Skin of body (tissue), 2 donors: ENCODE measurements around the gene RAB6B. TPM values are rescaled to one million over a fixed set of nuclear protein-coding genes. Genes with fewer than 3 reads are reported as not detected.
A peak's percentile ranks its signal among the peaks of the same experiment; 100 is the strongest.

Experiments used
- DNase-seq: peaks from one replicate; lab custom pipeline; 2025; lab: John Stamatoyannopoulos, UW
- total RNA-seq: library from RNA; depleted of rRNA; stranded (reverse); fragments of >200 nt; gene quantifications from one replicate; pipeline ENCODE4 v1.2.3, GENCODE V29; 2014

RAB6B gene
- total RNA-seq = 1.8 TPM

DNA sequence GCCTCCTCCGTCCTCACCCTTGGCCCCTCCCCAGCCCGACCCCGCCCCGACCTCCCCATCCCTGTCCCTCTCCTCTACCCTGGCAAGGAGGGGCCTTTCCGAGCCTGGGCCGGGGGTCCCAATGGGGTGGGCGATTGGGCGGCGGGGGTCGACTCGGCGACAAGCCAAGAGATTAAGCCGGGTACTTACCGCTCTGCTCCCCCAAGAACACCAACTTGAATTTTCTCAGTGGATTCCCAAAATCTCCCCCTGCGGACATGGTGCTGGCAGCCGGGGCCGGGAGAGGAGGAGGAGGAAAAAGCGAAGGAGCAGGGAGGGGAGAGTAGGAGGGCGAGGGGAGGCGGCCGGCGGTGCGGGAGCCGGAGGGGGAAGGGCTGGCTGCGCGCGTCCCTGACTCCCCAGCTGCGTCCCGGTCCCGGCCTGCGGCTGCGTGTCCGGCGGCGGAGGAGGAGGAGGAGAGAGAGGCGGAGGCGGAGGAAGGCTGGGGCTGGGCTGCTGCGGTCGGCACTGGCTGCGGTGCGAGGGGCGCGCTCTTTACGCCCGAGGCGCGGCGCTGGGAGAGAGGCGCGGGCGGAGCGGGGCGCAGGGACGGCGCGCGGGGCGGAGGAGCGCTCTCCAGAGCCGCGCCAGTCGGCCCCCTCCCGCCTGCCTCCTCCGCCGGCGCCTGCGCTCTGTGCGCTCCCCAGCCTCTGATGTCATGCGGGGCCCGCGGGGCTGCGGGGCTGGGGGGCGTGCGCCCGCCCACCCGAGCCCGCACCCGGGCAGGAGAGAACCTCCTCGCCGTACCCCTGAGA, at the start of gene RAB6B:
Gene RAB6B, minus strand, starts transcription at position 675 of the 794 bp plus-strand sequence. Its CDS starts 416 bp downstream, at position 259.
- peak; percentile 27 for DNase-seq

GRCh38 chr3:133944641-133945380, 49.1 kb upstream of the RAB6B start:
- peak; percentile 21 for DNase-seq

- no peak for DNase-seq
Observed at GRCh38 chr3:133944181-133944580, 48.5 kb upstream of the RAB6B start.

DNA sequence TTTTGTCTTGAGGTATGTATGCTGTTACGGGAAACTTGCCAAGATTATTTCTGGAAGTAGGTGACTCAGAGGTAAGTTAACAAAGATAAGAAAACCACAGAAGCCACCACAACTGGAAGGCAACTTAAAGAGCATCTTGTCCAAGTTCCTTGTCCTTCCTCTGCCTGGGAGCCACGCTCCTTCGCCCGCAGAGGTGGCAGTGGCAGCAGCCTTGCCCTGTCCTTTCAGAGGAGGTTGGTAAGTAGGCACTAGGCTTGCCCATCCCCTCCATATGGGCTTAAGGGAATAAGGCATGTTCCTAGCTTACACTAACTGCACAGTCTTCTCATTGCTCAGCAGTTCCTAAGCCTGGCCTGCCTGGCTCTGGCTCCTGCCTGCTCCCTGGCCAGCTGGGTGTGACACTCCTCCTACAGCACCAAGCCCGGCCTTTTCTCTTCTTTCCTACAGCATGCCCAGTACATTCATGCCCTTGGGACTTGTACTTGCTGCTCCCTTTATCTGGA, 48.0 kb upstream of the RAB6B start:
- DNase-seq = no peak

DNA sequence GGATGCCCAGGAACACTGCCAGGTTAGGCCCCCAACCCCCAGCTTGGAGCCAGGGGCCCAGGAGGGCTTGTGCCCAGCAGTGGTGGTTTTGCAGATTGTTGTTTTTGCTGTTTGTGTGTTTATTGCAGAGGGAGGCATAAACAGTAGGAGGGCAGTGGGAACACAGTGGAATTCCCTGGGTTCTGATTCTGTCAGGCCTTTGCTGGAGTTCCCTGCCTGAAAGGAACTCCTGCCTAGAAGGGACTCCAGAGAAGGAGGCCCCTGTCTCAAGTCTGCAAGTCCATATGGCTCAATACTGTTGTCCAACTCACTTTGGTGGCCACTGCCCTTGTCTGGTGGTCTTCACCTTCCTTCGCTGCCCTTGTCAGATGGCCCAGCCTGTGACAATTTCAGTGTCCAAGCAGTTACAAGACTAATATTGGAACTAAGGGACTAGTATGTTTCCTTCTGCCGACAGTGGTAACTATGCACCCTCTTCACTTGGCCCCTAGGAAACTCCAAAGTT, 47.4 kb upstream of the RAB6B start:
- no peak for DNase-seq

DNA sequence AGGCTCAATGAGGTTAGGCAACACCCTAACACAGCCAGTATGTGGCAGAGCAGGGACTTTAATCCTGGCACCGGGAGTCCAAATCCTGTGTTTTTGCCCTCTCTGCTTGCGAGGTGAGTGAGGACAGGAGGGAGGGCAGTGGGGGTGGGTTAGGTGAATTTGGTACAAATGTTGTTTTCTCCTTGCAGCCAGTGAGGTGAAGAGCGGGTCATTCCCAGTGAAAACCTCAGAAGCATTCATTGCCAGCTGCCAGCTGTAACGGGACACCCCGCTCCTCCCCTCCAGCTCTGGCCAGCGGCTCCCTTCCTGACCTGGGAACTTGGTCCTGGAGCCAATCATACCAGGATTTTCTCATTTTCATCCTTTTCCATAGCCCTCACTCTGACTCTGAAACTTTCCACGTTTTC, 45.7 kb upstream of the RAB6B start:
- no peak for DNase-seq

DNA sequence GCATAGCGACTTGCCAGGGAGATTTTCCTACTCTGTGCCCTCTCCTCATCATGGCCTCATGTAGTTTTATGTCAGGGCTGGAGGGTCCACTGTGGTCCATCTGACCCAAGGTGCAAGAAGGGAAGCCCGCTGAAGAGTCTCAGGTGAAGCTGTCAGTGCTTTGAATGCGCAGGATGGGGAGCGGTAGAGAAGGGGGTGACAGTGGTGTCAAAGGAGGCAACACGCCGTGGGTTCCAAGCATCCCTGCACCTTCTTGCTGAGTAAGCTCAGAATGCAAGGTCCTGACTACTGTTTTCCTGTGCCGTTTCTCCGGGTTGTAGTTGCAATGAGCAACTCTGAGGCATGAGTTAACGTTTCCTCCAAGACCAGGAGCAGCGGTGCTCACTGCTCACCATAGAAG, 44.9 kb upstream of the RAB6B start:
- no peak for DNase-seq

DNA sequence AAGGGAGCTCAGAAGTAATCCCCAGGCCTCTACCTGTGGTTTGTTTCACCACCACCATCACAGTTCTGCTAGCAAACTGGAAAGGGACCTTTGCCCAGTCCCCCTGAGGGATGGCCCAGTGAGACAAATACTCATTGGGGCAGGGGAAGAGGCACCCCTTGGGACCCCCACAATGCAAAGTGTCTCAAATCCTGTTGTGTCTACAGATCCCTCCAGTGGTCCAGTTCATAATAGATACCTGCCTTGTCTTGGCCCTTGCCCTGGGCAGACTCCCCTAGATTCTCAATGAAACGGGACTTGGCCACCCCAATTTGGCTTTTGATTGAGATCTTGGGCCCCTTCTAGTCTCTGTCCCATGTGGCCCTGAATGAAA, 43.8 kb upstream of the RAB6B start:
- DNase-seq = no peak

DNA sequence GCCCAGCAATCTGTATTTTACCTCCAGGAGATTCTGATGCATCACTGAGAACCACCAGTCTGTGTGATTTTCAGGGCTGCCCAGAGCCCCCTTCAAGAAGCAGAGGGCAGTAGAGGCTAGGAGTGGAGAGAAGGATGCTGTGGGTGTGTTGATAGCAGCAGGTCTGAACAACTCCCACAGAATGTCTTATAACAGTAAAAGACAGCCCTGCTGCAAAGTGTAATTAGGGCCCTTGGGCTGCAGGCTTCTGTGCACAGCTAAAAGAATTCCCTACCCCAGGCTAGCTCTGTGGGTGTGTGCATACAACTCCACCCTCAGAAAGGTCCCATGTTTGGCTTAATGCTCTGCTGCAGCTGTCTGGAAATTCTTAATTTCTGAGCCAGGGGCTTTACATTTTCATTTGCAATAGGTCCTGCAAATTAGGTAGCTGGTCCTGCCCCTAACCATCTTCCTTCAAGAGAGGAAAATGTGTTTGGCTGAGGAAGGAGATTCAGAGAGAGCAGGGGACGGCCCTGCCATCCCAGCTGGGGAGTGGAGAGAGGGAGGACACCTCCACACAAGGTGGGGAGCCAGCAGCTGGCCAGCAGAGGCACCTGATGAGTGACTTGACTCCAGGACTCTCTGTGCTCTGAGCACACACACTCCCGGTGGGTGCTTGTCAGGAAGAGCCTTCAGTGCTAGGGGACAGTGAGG, 43.2 kb upstream of the RAB6B start:
- no peak for DNase-seq

DNA sequence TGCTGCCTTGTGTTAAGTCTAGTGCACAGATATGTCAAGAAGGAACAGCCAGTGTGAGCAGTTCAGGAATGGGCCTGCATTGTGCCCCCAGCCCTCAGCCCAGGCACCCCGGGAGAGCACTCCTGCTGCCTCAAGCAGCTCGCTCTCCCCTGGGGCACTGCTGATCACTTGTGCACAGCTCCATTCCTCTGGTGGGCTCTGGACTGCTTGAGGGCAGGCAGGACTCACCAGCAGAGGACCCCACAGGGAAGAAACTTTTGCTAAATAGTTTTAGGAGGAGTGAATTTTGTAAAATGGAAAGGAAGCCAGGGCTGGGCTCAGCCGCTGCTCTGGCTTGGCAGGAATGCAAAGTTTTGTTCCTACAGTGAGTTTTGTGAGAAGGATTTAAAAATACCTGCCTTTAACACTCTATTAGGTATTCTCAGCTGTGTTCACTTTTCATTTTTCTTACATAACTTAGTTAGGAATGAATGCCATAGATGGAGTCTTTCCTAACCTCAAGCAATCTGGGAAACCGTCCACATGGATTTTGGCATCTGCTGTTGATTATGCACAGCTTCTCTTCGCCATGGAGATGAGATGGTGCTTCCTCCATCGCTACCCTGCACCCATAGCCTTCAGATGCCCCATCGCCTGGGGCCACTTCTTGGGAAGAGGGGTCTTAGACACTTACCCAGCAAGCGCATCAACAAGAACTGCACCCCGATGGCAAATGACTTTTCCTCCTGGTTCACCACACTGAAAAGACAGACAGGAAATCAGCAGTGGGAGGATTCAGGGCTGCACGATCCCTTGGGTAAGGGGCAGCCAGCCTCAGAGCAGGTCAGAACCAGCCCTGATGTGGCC, 42.3 kb upstream of the RAB6B start:
- DNase-seq = peak; percentile 72

DNA sequence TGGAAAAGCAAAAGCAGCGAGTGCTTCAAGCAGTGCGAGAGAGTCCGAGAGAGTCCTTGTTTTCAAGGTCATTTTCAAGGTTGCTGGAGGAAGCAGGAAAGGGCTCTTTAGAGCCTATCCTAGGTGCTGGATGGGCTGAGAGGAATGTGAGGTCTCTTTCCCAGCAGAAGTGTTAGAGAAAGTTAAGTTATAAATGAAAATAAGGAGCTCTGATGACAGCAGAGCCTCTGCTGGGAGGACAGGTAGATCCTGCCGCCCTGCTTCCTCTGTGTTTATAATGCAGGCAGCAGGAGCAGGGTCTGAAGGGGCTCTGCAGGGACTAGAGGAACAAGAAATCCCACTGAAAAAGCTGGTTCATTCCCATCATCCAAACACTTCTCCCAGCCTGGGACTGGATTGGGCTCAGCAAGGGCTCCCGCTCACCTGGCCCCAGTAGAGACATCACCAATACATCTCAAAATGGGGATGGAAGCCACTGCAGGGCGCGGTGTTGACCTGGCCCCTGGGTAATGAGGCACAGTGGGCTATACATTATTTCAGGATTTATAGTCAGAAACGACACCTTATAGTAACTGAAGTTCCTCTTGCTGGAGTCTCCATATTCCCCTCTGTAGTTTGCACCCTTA, 41.5 kb upstream of the RAB6B start:
- DNase-seq = no peak

GRCh38 chr3:133935843-133936769, 40.4 kb upstream of the RAB6B start:
- no peak for DNase-seq

DNA sequence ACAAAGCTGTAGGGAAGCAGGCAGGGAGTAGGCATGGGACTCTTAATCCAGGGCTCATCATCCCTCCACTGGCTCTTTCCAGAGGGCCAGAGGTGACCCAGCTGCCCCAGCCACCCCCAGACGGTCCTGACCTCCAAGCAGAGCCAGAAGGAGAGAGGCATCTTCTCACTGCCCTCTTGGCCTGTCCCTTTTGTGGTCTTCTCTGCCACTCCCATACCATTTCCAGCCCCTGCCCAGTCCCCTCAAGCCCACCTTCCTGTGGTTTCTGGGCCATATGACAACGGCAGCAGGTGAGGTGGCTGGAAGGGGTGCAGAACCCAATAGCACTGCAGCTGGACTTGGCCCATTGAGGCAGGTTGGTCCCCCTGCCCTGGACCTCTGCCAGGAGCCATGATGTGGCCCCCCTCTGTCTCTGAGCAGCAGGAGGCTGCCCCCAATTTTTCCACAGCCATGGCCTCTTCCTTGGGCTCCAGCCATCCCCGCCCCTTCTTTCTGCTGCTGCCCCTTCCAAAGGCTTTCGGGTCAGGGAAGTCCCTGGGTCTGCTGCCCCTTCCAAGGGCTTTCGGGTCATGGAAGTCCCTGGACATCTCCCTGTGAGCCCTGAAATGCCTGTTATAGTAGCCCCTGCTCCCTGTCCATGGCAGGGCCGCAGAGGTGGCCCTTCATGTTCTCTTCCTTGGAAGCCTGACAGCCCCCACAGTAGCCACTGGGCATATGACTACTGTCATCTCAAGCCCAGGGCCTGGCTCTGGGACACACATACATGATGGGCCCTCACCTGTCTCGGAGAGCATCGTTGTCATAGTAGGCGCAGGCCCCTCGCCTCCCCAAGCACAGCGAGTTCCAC, 39.5 kb upstream of the RAB6B start:
- DNase-seq = no peak

GRCh38 chr3:133934073-133934970, 38.6 kb upstream of the RAB6B start:
- DNase-seq = no peak

- DNase-seq = no peak
Observed at GRCh38 chr3:133933097-133934024, 37.7 kb upstream of the RAB6B start.

GRCh38 chr3:133932009-133932408, 36.3 kb upstream of the RAB6B start:
- no peak for DNase-seq
